H4 (cell line): ENCODE results near the gene FHDC1. TPM values are rescaled to one million over a fixed set of nuclear protein-coding genes. Genes with fewer than 3 reads are reported as not detected.

Source experiments
- DNase-seq: peaks from one replicate; pipeline ENCODE4 v3.0.0-alpha.2; 2015; ENCODE audit warnings: low spot score
- total RNA-seq: library from RNA; depleted of rRNA; stranded (reverse); fragments of >200 nt; shearing (Covaris generic); gene quantifications from 2 replicates; pipeline ENCODE4 v1.2.3, GENCODE V29; 2014

The FHDC1 gene
- total RNA-seq, 1 experiment from 2014 or later = 0.15 TPM

GRCh38 chr4:153004081-153004850 is 68.1 kb downstream of the FHDC1 start:
- DNase-seq = no peak

- no peak for DNase-seq
Measured at GRCh38 chr4:153005899-153006381, 69.8 kb downstream of the FHDC1 start.

- DNase-seq = no peak
Measured at GRCh38 chr4:153008578-153009199, 72.6 kb downstream of the FHDC1 start.

- no peak for DNase-seq
Measured at GRCh38 chr4:153010146-153010545, 74.0 kb downstream of the FHDC1 start.

- DNase-seq = no peak
Measured at GRCh38 chr4:153013202-153013977, 77.3 kb downstream of the FHDC1 start.

- no peak for DNase-seq
Measured at GRCh38 chr4:153014460-153014859, 78.3 kb downstream of the FHDC1 start.

GRCh38 chr4:153016592-153016991 is 80.5 kb downstream of the FHDC1 start:
- no peak for DNase-seq

- no peak for DNase-seq
Measured at GRCh38 chr4:153018031-153018430, 81.9 kb downstream of the FHDC1 start.

GRCh38 chr4:153018684-153019083 is 82.6 kb downstream of the FHDC1 start:
- DNase-seq = no peak

GRCh38 chr4:153019906-153020305 is 83.8 kb downstream of the FHDC1 start:
- DNase-seq = no peak

GRCh38 chr4:153020457-153020856 is 84.3 kb downstream of the FHDC1 start:
- DNase-seq = no peak

GRCh38 chr4:153021276-153021675 is 85.2 kb downstream of the FHDC1 start:
- DNase-seq = no peak

GRCh38 chr4:153022241-153022715 is 86.2 kb downstream of the FHDC1 start:
- no peak for DNase-seq

- no peak for DNase-seq
Measured at GRCh38 chr4:153023139-153023538, 87.0 kb downstream of the FHDC1 start.

GRCh38 chr4:153023692-153024394 is 87.7 kb downstream of the FHDC1 start:
- DNase-seq = no peak

- no peak for DNase-seq
Measured at GRCh38 chr4:153024466-153024865, 88.3 kb downstream of the FHDC1 start.

GRCh38 chr4:153025406-153025805 is 89.3 kb downstream of the FHDC1 start:
- DNase-seq = no peak

GRCh38 chr4:153026591-153027346 is 90.6 kb downstream of the FHDC1 start:
- no peak for DNase-seq

GRCh38 chr4:153027866-153028265 is 91.7 kb downstream of the FHDC1 start:
- no peak for DNase-seq

GRCh38 chr4:153028535-153028934 is 92.4 kb downstream of the FHDC1 start:
- no peak for DNase-seq
